Hematopoietic multipotent progenitor cell treated with erythropoietin and hydrocortisone succinate and interleukin-3 and kit ligand, for 17 days (in vitro differentiated cells): ENCODE results near the gene MPPED2.

Experiments
- DNase-seq: peaks from one replicate; pipeline ENCODE4 v3.0.0-alpha.2; 2015; ENCODE audit warnings: low spot score

MPPED2 gene

DNA sequence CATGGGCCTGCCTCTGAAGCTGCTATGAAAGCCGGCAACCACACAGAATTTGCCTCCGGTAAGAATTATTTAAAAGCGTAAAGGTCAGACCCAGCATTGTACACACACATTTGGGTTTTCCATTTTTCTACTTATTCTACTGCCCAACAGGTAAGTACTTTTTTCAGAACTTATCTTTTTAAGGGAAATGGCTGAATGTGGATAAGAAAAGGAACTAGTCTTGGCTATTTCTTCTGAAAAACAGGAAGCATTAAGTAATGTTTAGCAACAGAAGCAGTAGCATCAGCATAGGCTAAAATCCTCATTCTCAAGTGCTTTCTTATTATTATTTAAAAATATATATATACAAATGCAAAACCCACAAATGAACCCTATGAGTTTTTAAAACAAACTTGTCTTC is 103.1 kb downstream of the MPPED2 start:
- DNase-seq = no peak

DNA sequence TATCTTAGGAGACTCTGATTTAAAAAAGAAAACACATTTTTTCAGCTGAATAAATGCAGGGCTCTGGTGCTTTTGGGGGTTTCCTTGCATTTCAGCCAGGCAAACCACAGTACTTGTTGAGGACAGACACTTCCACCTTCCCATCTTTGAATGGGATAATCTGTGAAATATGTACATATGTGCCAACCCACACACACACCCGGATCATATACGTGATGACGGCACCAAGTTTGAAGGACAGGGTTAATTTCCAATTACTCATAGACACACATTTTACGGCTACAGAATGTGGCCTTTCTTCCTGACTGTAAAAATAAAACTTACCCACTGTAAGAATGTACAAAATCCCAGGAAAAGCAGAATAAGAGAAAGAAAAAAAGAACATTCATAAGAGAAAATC is 104.4 kb downstream of the MPPED2 start:
- no peak for DNase-seq

DNA sequence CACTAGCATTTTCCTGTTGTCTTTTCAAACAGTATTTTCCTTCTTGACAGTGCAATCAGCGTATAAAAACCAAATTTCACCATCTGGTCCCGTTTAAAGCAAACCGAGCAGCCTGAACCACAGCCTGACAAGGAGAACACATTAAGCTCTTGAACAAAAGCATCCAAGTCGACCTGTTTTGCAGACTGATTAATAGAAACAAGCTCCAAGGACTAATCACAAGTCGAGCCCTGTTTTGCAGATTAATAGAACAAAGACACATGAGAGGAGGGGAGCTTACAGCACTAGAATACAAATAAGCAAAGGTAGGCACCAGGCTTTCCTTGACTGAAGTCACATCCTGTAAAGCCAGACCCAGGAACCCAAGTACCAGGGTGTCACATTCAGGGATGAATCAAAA is 104.8 kb downstream of the MPPED2 start:
- DNase-seq = no peak

DNA sequence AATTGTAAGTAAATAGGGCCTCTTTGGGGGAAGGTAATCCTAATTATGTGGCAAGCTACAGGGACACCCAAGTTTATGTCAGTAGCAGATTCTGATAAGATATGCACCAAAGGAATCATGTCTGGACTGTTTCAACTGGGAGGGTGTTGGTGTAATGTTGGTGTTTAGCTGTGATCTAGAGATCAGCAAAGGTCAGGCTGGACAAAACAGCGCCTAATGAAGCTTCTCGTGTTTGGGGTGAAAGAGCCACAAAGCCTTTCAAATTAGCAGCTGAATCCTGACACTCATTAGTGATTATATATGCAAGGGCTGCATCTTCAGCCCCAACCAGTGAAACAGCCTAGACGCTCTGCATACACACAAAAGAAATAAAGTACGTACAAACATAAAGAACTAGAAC is 106.3 kb downstream of the MPPED2 start:
- no peak for DNase-seq

DNA sequence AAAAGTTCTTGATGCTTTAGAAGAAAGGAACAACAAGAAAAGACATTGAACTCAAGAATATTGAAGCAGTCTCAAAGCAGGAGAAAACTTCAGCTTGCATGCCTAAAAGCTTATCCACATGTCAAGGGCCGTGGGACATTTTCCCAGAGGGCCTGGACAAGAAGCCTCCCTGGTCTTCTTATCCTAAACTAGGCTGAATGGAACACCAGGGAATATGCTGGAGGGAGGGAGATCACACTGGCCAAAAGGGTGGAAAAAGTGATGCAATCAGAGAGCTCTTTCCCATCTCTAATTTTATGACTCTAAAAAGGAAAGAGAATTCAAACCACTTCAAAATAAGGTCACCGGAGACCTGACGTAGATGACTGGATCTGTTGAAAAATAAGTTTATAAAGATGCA is 107.2 kb downstream of the MPPED2 start:
- DNase-seq = no peak

DNA sequence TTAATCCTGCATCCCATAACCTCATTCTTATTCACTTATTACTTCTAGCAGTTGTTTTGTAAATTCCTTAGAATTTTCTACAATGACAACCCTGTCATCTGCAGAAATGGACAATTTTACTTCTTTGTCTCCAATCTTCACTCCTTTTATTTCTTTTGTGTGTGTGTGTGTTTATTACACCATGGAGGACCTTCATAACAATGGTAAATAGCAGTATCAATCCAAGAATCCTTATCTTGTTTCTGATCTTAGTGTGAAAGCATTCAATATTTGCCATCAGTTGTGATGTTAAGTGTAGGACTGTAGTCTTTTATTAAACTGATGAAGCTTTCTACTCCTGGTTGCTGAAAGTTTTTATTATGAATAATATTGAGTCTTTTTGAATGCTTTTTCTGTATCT is 109.1 kb downstream of the MPPED2 start:
- no peak for DNase-seq

DNA sequence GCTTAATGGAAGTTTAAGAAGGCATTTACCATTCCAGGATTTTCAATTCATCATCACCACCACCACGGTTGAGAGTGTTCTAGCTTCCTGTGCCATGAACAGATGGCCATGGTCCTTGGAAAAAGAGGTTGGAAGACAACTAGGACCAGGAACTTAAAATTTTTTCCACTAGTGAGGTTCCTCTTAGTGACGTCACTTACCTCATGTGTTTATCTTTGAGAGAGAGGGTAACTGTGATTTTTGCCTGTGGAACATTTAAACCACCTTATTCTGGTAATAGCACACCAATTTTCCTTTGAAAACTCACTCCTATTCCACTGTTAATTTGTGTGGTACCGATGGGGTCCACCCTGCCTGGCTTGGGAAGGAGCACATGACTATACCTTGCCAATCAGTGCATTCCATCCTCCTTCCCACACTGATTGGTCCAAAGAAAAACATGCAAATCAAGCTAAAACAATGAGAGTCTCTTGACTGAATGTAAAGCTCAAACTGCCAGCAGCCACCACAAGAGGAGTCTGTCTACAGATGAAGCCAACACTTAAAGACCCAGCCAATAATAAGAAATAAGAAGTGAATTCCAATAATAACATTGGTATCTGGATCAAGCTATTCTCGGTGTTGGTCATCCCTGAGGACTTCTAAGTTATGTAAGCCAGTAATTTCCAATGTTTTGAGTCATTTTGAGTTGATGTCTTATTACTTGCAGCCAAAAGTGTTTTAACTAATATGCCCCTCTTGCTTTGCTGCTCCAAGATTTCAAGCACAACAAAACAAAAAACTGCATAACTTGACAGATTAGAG is 111.8 kb downstream of the MPPED2 start:
- no peak for DNase-seq

DNA sequence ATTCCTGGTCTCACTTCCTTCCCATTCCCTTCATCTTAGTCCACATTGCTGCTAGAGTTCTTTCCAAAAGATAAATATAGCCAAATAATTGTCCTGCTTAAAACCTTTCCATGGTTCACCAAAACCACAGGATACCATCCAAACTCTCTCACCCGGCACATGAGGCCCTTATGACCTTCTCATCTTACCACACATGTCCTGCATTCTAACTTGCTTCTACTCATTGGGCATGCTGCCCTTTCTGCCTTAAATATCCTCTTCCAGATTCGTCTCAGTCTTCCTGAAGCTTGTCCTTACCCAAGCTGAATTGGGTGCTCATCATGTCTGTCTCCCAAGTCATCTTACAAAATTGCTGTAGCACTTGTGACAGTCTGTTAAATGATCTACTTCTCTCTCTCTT is 114.9 kb downstream of the MPPED2 start:
- DNase-seq = no peak

DNA sequence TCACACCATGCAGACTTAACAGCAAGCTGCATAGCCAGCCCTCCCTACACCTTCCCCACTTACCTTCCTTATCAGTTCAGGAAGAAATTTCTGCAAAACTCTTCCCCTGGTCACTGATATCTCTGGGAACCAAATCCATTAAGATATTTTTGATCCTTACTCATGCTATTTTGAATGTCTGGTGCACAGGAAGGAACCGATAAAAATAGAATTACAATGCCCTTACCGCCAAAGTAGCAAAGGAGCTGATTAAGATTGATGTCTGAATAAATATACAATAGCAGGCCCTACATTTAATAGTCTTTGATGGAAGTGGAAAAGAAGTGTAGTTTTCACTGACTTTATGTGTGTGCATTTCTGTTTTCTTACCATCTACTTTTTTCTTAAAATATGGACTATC is 117.3 kb downstream of the MPPED2 start:
- DNase-seq = no peak

DNA sequence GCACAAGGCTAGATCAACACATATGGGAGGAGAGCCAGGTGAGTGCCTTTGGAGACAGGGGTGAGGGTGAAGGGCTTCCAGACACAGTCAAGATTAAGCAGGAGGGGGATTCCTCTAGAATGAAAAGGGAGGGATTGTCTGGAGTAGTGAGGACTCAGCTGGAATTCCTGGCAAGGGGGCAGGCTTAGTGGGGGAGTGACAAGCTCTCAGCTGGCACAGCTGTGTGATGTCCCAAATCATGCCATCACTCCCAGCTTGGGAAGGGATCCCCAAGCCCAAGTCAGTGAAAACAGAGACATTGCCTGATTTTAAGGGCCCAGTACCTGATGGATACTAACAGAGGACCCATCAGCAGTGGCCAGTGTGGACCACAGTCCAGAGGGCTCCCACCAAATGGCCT is 119.0 kb downstream of the MPPED2 start:
- no peak for DNase-seq

DNA sequence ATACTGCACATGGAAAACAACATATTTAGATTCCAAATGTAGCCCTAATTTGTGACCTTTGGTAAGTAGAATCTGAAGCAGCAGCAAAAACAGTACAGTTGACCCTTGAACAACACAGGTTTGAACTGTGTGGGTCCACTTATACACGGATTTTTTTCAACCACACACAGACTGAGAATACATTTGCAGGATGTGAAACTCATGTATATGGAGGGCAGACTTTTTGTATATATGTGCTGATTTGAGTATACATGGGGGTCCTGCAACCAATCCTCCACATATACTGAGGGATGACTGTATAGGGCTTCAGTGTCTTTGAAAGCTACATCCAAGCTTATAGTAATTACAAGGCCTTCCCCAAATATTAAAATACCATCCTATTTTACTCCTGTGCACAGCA is 120.5 kb downstream of the MPPED2 start:
- DNase-seq = no peak

DNA sequence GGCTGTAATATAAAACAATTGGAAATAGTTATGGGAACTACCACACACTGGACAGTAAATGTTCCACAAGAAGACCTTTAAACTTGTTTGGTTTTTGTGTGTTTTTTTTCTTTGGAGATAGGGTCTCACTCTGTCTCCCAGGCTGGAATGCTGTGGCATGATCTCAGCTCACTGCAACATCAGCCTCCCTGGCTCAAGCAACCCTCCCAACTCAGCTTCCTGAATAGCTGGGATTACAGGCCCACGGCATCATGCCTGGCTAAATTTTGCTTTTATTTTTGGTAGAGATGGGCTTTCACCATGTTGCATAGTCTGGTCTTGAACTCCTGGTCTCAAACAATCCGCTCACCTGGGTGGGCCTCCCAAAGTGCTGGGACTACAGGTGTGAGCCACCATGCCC is 121.0 kb downstream of the MPPED2 start:
- no peak for DNase-seq

DNA sequence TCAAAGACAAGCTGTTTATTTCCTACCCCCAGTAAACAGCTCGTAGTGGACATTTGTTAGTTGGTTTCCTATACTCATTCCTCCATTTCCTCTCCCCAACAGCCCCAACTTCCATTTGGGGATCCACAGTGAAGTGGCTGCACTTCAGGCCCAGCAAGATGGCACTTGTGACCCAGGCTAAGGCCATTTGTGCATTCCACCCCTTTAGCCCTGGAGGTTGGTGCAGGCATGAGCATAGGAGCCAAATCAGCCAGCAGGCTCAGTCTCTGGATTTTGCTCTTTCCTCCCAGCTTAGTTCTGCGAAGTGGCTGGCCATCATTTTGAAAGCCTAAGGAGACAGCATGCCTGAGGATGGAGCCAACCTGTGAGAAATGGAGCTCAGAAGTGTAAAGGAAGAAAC is 122.9 kb downstream of the MPPED2 start:
- no peak for DNase-seq

DNA sequence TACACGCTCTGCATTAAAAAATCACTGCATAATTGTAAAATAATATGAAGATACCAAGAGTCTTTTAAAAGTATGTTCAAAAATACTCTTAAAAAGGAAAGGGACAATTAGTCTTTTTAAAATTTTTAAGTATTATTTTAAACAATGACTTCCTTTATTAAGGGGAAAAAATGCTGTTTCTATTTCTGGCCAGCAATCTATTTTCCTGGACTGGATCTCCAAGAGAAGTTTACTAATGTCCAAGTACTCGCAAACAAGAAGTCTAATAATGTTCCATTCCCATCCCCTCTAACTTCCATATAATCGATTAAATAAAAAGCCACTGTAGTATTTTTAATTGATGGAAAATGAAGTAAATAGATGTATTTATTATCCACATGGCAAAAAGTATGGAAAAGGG is 123.7 kb downstream of the MPPED2 start:
- no peak for DNase-seq

DNA sequence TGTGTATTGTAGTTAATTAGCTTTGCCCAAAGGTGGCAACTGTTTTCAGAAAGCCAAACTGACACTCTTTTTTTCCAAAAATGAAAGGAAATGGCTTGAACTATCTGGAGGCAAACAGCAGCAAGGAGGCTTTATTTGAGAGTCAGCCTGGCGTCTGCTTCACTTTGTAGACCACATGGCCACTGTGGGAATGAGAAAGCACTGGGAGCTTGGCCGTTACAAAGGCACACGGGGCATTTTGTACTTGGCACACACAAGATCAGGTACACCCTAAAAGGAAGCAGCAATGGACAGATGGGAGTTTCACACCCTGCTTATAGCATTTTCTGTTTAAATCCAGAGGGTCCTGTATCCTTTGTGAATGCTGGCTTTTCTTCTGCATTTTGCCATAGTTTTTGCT is 126.3 kb downstream of the MPPED2 start:
- DNase-seq = no peak

DNA sequence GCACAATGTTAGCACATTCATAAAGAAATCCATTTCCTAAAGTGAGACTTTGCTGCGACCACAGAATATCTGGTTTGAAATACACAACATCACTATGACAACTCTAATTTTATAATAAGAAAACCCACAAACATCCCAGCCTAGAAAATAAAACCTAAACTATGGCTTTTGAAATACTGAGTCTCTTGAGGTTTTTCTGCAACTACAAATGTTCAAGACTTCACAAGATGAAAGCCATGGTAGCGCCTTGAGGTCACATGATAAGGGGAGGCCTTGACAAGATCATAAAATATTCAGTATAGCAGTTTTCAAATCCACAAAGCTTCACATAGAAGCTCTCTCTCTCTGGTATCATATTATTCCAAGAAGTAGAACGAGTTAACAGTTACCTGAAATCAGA is 126.8 kb downstream of the MPPED2 start:
- no peak for DNase-seq

DNA sequence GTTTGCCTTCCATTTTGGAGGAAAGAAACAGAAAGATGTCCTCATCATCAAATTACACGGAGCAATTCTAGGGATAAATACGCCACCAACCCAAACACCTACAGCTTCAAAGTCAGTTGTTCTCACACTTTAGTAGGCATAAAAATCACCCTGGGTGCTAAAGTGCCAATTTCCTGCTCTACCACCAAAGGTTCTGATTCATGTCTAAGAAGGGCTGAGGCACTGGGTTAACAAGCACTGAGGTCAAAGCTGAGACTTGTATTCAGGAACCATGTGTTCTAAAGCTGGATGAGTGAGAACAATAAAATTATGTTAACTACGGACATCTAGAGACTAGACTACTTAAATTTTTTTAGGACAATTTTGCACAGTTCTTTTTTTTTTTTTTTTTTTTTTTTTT is 127.6 kb downstream of the MPPED2 start:
- no peak for DNase-seq

DNA sequence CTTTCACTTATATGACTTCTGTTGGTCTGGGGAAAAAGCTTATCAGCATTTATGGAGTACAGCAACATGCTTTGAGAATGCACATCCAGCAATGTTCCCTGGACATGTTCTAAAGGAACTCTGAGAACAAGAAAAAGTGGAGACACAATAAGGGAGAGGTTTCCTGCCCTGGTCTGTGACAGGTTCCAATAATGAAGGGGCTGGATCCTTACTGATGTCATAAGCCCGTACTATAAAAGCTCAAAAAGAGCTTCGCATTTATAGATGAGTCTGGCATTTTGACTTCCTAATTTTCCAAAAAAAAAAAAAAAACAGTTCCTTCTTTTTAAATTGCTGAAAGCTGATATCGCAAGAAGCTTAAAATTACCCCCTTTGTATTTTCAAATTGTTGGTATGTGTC is 129.1 kb downstream of the MPPED2 start:
- DNase-seq = no peak

DNA sequence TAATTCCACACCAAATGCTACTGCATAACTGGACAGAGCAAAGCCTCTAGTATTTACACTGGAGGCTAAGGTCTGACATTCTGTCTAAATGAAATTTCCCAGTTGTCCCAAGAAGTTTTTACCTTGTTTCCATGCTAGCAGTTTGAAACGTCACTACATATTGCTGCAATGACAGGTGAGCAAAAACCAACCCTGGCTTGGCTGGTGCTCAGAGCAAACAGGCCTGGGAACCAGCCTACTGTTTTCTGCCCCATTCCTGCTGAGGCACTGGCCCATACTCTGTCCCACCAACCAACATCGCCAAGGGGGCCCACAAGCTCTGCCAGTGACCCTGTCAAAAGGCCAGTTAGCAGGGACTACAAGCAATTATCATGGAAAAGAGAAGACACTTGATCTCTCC is 131.1 kb downstream of the MPPED2 start:
- DNase-seq = no peak

DNA sequence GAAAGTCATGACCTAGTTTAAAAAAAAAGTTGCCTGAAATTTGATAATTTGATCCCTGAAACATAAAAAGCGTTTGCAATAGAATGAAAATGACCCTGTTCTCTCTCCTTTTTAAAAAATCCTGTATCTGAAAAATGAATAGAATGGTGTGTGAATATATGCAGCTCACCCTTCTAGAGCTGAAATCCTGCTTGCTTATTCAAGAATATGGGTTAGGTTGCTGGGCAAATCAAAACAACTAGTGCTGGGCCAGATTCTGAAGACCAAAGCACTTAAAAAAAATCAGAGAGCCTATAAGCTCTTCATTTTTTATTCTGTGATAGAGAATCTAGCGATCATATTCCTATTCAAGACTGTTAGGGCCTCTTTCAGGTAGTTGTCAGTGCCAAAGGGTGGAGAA is 131.6 kb downstream of the MPPED2 start:
- DNase-seq = no peak

DNA sequence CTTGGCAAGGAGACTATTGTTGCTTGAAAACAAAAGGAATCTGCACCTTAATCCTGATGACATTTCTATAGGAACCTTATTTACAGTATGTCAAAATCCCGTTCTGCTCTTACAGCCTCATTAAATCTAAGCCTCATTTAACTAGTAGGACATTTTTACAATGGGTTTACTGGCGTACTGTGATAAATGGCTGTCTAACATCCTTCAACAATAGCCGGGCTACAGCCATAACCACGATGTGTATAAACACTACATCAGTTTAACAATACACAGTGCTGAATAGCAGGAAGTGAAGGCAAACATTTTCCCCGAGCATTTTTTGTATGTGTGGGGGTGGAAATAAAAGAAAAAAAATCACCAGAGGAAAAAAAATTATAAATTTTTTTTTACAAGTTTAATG is 132.0 kb downstream of the MPPED2 start:
- no peak for DNase-seq

DNA sequence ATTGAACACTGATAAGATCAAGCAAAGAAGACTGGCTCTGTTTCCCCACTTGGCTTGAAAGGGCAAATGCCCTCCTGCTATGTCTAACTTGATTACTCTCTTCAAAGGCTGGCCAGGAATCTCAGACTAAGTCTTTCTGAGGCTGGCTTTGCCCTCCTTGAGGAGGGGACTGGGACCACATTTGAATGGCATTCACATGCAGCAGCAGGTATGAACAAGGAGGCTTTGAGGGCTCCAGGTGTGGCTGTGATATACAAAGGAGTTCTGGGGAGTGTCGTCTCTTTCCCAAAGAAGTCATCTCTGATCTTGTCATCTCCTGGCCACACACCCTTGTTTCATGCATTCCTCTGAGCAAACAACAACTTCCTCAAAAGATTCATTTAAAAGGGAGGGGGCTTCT is 132.4 kb downstream of the MPPED2 start:
- DNase-seq = no peak

DNA sequence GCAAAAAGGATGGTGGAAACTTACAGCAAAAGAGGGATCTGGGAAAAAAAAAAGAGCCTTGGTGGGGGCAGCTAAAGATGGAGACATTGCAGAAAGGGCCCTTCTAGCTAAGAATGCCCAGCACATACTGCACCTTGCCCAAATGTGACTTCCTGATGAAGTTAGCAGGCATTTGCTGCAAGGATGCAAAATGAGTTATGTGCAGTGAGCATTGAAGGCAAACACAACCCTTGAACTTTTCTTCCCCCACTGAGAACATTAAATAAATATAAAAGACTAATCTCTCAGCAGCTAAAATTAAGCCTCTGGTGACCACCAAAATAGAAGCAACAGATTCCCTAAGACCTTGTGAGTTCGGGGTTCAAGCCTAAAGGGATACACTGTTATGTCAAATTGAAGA is 133.3 kb downstream of the MPPED2 start:
- no peak for DNase-seq

DNA sequence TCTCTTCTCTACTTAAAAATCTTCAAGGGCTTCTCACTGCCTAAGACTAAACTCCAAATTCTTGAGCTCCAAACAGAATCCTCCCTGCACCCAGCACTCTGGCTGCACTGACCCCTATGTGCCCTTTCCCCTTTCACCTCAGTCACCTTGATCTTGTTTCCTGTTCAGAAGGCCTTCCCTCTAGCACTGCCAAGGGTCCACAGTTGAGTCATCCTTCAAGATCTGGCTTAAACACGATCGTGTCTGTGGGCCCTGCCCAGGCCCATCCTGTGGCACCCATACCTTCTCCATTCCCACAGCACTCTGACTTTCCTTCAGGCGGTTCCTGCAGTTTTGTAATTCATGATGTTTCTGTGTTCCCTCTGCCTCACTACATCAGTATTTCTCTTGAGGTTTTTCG is 134.0 kb downstream of the MPPED2 start:
- no peak for DNase-seq

DNA sequence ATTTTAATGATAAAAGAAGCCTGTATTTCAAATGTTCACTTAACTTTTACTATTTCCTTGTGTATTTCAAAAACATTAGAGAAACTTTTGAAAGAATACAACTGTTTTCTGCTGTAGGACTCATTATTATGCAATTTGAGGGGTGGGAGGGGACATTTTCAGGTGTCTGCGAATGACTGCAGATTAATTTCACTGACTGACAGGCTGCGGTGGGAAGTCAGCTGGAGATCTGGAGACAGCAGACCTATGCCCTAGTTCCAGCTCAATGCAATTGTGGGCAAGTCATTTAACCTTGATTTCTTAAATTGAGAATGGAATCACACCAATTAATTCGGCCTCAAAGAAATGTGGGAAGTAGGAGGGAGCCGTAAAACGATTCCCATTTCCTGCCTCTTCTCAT is 134.5 kb downstream of the MPPED2 start:
- DNase-seq = no peak
